Stimulated activated CD4-positive, alpha-beta T cell treated with anti-CD3 and anti-CD28 coated beads, TNF-alpha, amount 100 ng/mL, for 24 hours (primary cell): ENCODE results near the gene NDUFA13.

Source experiments
- DNase-seq, 3 experiments: peaks; one replicate each; pipeline ENCODE4 v3.0.0-alpha.2; 2020; ENCODE audit warnings: low read depth in 3 of 3

NDUFA13 gene

GRCh38 chr19:19571071-19571786, 55.2 kb downstream of the NDUFA13 start:
- no peak for DNase-seq

GRCh38 chr19:19575411-19575810, 59.4 kb downstream of the NDUFA13 start:
- no peak for DNase-seq
